MM.1S (cell line): ENCODE measurements around the gene TIAM1.

ENCODE experiments used
- EZH2 ChIP-seq: fragments of 300-600 bp; sonication (generic); optimal IDR thresholded peaks from 2 replicates; pipeline ENCODE3; 2017; ENCODE audit warnings: low read depth, mild to moderate bottlenecking, antibody characterized with exemption, low read length, mixed read lengths
- EZH2phosphoT487 ChIP-seq: fragments of 300-600 bp; sonication (generic); IDR thresholded peaks from 2 replicates; pipeline ENCODE4 v1.6.1; 2018; ENCODE audit warnings: antibody characterized with exemption, low read length
- TF ChIP-seq, protein P1 (sequence below): fragments of 300-600 bp; sonication (generic); IDR thresholded peaks from 2 replicates; pipeline ENCODE4 v1.5.1; 2016; ENCODE audit warnings: antibody characterized with exemption, low read length, mixed read lengths

DNA sequence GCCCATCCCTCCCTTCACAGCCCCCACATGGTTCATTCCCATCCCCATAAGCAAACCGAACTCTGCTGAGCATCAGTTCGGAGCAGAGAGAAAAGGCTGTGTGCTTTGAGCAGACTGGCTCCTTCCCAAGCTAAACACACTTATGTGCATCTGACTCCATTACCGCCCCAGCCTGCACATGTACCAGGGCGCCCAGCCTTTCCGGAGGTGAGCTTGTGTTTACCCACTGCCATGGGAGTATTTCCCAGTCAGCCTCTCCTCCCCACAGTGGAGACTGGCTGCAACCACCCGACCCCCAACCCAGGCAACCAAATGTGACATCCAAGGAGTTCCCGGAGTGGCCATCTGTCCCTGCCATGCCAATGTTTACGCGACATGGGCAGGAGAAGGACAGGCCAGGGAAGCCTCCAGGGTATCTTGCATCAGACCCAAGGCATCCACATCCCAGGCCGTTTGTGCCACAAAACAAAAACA, 9.4 kb downstream of the TIAM1 start:
- TF ChIP-seq EZH2 (no peak), EZH2phosphoT487 (no peak)
- TF ChIP-seq, protein P1, sequence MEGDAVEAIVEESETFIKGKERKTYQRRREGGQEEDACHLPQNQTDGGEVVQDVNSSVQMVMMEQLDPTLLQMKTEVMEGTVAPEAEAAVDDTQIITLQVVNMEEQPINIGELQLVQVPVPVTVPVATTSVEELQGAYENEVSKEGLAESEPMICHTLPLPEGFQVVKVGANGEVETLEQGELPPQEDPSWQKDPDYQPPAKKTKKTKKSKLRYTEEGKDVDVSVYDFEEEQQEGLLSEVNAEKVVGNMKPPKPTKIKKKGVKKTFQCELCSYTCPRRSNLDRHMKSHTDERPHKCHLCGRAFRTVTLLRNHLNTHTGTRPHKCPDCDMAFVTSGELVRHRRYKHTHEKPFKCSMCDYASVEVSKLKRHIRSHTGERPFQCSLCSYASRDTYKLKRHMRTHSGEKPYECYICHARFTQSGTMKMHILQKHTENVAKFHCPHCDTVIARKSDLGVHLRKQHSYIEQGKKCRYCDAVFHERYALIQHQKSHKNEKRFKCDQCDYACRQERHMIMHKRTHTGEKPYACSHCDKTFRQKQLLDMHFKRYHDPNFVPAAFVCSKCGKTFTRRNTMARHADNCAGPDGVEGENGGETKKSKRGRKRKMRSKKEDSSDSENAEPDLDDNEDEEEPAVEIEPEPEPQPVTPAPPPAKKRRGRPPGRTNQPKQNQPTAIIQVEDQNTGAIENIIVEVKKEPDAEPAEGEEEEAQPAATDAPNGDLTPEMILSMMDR = no peak
